GM18519 (cell line): ENCODE data around the gene BMP8A.
"Not testable (repeated sequence)": the region's sequence is repeated elsewhere in the genome, so short reads cannot be mapped to it uniquely, and the experiment has no call there.

ENCODE experiments used
- ATAC-seq: cut with Tn5 transposase; IDR thresholded peaks from one replicate; pipeline ENCODE4 v1.9.1; 2021; ENCODE audit warnings: mild to moderate bottlenecking, moderate library complexity; ENCODE audit not compliant: unreplicated experiment, low FRiP score

Gene BMP8A, protein sequence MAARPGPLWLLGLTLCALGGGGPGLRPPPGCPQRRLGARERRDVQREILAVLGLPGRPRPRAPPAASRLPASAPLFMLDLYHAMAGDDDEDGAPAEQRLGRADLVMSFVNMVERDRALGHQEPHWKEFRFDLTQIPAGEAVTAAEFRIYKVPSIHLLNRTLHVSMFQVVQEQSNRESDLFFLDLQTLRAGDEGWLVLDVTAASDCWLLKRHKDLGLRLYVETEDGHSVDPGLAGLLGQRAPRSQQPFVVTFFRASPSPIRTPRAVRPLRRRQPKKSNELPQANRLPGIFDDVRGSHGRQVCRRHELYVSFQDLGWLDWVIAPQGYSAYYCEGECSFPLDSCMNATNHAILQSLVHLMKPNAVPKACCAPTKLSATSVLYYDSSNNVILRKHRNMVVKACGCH

DNA sequence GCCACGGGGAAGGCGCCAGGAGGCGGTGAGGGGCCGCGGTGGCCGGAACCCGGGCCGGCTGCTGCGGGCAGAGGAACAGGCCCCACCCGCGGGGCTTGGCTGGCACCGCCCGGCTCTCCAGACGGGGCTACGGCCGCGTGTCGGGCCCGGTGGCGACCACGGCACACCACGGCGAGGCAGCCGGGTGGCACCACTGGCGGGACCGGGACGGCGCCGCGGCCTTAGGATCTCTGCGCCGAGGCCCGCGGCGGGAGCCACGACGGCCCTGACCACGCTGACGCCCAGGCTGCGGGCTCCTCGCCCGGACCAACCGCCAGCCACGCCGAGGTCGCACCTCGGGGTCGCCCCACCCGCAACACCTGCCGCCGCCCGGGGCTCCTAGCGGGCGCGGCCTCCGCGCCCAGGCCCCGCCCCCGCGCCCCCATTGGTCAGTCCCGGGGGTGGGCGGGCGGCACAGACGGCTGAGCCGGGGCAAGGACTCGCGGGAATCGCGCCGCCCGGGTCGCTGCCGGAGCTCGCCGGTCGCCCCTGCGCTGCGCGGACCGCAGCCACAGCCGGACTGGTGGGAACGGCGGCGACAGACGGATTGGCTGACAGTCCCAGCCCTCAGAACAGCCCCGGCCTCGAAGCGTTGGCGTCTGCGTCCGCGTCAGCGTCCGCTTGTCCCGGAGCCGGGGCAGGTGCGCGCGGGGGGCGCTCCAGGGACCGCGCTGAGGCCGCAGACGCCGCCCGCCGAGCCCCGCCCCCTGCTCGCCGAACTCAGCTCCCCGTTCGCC lies at the start of gene BMP8A:
BMP8A (plus strand) TSS at position 491 of the 776 bp plus-strand sequence. CDS start 356 bp downstream, outside the sequence.
- peak; percentile 44 for ATAC-seq

DNA sequence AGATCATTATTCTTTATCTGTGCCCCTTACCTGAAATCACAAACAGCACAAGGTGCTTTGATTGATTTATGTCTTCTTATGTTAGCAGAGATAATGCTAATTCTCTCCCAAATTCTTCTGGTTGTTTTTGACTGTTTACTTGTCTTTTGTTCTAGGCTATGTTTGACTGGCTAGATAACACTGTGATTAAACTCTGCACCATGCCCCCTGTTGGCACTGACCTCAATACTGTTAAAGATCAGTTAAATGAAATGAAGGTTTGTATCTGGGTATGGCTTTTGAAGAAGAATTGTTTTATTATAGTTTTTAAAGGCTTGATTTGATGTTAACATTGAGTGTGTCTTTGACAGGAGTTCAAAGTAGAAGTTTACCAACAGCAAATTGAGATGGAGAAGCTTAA lies 49.6 kb upstream of the BMP8A start:
- ATAC-seq, result no peak

DNA sequence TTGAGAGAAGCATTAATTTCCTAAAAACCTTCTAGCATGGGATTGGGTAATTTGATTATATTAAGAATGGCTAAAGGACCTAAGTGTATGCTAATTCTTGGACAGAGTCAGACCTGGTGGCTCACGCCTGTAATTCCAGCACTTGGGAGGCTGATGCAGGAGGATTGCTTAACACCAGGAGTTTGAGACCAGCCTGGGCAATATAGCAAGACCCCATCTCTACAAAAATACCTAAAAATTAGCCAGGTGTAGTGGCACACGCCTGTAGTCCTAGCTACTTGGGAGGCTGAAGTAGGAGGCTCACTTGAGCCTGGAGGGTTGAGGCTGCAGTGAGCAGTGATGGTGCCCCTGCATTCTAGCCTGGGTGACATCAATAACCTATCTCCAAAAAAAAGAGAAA lies 45.9 kb upstream of the BMP8A start:
- no peak for ATAC-seq

DNA sequence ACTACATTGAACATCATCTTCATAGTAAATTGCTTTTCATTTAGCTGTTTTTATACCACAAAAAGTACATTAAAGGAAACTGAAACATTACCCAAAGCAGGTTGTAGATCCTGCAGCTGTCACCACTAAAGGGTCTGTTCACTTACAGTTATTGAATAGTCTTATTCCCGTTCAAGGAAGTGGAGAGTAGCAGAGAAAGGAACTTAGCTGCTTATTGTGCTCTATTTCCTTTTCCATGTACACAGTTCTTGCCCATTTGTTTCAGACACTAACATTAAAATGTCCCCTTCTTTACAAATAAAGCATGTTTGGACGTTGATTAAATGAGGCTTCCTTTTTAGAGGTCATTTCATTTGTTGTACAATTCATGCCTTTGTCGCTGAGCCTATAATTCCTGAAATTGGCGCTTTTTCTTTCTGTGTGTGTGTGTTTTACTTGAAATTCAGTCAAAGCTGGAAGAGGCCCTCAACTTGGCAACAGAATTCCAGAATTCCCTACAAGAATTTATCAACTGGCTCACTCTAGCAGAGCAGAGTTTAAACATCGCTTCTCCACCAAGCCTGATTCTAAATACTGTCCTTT lies 44.4 kb upstream of the BMP8A start:
- no peak for ATAC-seq

DNA sequence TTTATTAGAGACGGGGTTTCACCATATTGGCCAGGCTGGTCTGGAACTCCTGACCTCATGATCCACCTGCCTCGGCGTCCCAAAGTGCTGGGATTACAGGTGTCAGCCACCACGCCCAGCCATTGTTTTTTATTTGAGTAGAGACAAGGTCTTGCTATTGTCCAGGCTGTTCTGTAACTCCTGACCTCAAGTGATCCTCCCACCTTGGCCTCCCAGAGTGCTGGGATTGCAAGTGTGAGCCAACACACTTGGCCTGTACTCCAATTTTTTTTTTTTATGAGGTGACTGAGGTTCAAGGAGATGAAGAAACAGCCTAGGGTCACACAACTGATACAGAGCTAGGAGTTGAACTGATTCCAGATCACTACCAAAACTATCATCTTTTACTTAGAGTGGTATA lies 41.4 kb upstream of the BMP8A start:
- ATAC-seq, result not testable (repeated sequence)

DNA sequence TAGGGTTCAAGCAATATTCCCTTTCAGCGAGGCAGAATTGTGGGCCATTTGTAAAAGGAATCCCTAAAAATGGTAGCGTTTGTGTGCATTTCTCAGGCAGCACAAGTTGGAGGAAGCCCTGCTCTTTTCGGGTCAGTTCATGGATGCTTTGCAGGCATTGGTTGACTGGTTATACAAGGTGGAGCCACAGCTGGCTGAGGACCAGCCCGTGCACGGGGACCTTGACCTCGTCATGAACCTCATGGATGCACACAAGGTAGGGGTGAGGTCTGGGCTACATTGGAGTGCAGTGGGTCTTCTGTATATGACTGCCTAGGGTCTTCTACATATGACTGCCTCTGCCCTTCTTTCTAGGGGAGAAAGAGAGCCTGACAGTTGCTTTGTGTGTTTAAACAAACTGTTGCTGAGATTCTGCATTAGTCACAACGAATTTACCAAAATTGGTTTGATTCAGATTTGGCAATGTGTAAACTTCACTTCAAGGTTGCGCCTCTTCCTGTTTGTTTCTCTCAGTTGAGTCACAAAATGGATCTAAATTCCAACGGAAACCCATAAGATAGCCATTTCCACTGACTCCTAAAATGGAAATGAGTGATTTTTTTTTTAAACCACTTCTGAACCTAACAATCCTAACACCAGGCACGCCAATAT lies 40.4 kb upstream of the BMP8A start:
- no peak for ATAC-seq

DNA sequence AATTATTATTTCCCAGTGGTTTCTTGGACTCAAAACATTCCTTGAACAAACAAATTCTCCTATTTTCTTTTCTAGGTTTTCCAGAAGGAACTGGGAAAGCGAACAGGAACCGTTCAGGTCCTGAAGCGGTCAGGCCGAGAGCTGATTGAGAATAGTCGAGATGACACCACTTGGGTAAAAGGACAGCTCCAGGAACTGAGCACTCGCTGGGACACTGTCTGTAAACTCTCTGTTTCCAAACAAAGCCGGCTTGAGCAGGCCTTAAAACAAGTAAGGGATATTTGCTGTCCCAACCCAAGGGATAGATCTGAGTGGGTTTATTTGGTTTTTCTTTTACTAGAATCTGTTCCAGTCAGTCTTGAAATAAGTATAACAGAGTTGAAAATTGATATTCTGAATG lies 39.4 kb upstream of the BMP8A start:
- no peak for ATAC-seq

DNA sequence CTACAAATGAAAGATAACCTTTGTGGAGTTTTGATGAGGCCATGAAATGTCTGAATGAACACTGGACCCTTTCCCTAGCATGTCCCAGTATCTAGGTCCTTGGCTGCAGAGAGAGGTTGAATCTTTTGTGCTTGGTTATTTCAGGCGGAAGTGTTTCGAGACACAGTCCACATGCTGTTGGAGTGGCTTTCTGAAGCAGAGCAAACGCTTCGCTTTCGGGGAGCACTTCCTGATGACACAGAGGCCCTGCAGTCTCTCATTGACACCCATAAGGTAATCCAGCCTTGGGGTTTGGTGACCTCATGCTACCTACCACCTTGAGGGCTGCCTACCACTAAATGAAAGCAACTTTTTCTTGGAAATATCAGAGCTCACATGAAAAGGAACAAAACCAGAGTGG lies 38.9 kb upstream of the BMP8A start:
- no peak for ATAC-seq

DNA sequence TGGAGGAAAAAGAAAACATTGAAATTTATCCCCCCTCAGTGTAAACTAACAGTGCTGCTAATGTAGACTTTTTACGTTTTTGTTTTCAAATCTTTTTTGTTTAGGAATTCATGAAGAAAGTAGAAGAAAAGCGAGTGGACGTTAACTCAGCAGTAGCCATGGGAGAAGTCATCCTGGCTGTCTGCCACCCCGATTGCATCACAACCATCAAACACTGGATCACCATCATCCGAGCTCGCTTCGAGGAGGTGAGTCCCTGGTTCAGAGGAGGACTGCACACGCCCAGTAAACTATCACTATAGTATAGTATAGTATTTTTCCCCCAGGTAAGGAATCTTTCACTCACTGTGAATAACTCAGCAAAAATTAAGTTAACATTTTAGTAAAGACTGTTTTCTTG lies 37.8 kb upstream of the BMP8A start:
- ATAC-seq, result no peak

DNA sequence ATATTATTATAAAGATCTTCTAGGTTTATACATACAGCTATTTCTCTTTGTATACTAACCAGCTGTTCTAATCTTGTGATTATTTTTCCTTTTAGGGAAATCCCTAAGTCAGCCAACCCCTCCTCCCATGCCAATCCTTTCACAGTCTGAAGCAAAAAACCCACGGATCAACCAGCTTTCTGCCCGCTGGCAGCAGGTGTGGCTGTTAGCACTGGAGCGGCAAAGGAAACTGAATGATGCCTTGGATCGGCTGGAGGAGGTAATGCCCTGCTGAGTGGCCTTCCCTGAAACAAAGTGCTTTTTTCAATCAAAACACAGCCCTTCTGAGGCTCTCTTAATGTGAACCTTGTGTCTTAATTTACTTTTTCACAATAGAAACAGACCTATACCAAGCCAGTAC lies 32.4 kb upstream of the BMP8A start:
- ATAC-seq, result no peak

DNA sequence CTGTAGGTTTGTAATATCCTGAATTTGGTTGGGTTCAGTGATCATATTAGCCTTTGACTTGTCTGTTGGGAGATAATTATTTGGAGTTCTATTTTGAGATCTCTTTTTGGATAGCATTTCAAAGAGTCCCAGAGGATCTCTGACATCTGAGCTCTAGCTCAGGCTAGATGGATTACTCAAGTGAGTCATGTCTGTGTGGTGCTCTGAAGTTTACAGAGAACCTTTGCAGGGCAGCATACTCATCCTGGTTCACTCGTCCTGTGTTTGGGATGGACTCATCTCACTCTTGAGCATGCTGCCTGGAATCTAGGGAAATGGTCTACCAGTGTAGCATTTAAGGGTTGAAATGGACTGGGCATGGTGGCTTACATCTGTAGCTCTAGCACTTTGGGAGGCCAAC lies 29.4 kb upstream of the BMP8A start:
- no peak for ATAC-seq

DNA sequence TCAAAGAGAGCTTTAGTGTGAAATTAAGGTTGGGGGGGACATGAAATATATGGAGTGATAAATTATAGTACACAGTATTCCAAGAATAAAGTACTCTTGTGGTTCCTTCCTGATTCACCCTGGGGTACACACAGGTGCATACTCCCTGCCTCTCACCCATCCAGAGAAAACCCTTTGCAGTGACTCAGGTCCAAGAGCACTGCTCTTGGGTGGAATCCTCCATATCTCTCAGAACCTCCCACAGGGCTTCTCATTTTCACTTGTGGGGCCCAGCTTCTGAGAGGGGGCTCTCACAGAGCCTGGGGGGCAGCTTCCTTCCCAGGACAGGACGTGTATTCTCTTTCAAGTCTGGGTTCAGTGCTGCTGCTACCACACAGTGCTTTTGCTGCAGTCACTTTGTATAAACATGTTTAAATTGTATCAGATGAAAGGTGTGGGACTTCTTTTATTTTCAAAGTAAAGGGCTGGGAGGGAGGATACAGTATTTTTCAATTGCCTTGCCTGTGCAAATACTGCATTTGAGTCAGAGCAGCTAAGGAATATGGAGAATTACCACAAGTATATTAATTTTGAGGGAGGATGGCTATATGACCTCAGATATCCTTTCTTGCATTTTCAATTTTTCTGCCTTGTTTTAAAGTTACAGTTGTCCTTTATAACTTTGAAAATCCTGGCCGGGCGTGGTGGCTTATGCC lies 24.9 kb upstream of the BMP8A start:
- no peak for ATAC-seq

DNA sequence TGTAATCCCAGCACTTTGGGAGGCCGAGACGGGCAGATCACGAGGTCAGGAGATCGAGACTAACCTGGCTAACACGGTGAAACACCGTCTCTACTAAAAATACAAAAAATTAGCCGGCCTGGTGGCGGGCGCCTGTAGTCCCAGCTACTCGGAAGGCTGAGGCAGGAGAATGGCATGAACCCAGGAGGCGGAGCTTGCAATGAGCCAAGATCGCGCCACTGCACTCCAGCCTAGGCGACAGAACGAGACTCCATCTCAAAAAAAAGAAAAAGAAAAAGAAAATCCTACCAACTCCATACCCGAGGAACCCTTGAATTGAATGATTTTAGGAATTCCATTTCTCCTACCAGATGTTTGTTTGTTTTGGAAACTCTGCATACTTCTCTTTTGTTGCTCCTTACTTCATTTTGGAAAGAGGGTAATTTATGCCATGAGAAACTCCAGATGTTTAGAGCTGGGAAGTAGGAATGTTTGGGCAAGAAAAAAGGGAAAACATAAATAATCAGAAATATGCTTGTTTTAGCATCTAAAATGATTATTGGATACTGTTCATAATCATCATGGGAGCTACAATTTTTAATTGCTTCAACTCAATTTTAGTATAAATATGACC lies 24.2 kb upstream of the BMP8A start:
- not testable (repeated sequence) for ATAC-seq

DNA sequence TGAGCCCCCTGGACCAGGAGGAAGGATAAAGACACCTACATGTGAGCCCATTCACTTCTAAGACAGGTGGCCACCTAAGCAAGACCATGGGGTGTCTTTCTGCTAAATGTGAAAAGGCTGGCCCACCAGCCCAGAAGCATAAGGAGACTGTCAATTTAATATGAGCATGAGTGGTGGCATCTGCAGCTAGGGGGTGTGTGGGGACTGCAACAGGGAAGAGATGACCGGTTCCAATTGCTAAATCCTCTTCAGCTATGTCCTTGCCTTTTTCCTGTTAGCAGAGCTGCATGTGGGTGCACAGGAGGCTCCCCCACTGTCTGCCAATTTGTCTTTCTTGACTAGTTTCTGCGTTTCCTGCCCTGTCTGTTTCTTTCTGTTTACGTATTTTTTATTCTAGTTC lies 22.3 kb upstream of the BMP8A start:
- no peak for ATAC-seq

DNA sequence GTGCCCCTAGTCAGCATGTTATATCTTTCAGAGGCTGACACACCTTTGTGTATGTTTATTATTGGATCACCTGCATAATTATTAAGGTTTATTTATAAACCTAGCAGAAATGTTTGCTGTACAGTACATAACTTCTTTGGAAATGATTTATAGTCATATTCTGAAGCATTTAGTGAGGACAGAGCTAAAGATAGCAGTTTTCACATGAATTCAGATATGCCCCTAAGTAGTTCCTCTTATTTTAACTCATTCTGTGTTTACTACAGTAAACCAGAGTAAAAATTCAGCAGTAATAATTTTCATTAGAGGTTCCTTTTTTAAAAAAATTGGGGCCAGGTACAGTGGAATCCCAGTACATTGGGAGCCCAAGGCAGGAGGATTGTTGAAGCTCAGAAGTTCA lies 21.4 kb upstream of the BMP8A start:
- ATAC-seq, result no peak

DNA sequence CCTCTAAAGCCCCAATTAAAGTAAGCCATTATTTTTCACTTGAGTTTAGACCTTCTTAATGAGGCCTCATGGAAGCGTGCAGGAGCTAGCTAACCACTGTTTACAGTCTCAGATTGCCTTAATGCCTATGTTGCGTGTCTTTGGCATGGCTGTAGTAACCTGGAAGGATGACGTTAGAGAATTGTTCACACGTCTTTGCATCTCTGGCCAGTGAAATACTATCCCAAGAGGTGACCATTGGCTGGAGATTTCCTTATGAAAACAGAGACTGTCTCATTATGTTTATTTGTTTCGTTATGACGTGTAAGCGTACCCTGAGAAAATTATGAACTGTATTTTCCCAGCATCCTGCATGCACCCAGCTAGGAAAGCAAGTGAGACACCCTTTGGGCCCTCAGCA lies 18.6 kb upstream of the BMP8A start:
- no peak for ATAC-seq

DNA sequence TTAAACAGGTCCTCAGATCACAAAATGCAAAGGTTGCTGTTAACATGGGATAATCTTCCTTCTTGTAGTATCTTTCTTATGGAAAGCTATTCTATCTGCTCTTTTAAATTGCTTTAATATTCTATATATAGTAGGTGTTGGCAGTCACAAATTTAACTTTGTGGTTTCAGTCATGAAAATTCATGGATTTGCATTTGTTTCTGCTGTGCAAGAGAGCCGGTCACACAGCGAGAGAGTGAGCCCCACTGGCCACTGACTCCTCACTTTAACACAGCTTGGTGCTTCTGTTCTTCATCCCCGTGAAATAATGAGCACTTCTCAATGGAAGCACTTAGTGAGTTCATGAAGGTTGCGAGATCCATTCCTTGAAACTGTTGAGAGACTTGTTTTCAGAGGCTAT lies 18.1 kb upstream of the BMP8A start:
- ATAC-seq, result no peak

DNA sequence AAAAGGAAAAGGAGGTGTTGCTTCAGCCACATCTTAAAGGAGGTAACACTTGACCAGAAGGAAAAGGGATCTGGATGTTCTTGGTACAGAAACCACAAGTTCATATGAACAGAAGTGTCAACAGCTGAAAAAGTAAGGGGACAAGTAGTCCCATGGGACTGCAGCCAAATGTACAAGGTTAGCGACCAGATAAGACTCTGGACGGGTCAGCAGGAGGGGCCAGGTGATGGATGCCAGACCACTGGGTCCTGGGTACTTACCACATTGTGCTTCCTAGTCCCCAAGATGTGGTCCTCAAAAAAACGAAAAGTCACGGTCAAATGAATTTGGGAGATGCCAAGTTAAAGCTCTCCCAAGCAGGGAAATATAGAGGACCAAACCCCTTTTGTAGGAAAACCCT lies 16.6 kb upstream of the BMP8A start:
- no peak for ATAC-seq

DNA sequence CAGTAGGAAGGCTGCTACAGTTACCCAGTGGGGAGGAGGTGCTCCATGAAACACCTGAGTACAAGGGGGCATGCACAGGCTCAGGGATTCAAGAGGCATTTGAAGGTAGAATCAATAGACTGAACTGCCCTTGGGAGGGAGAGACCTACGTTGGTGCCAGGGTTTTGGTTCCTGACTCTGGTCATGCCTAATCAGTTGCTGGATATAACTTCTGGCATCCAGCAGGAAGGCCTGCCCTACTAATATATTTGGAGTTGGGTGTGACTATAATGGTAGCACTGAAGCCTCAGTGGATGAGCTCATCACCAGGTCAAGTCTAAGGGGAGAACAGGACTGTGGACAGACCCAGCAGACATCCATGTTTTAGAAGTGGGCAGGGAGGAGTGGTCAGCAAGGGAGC lies 15.9 kb upstream of the BMP8A start:
- ATAC-seq, result not testable (repeated sequence)
